RWPE1 (cell line): ENCODE data around the gene RAPGEF2.
"Not testable (repeated sequence)": the region's sequence is repeated elsewhere in the genome, so short reads cannot be mapped to it uniquely, and the experiment has no call there.

Experiments
- CTCF ChIA-PET: fragments of 350-600 bp; sonication (Branson Sonifier 250); formaldehyde crosslinking; extraction: SDS; loops from one replicate; lab custom pipeline; 2021; lab: Yijun Ruan, JAX
- POLR2A ChIA-PET: fragments of 400-600 bp; formaldehyde crosslinking; extraction: SDS; loops from one replicate; lab custom pipeline; 2020; ENCODE audit warnings: antibody characterized with exemption; ENCODE audit not compliant: low non-redundant PET; lab: Yijun Ruan, JAX
- DNase-seq: peaks from one replicate; pipeline ENCODE4 v3.0.0; 2012; ENCODE audit warnings: low spot score
- H3K27ac ChIP-seq: fragments of 450-650 bp; 2 replicates; pipeline ENCODE4 v1.5.1; 2017
- CTCF ChIP-seq: fragments of 450-650 bp; conservative IDR thresholded peaks from 2 replicates; pipeline ENCODE4 v1.5.1; 2017; ENCODE audit warnings: low read depth, mild to moderate bottlenecking

RAPGEF2 gene

GRCh38 chr4:159374749-159375530 lies 272.1 kb downstream of the RAPGEF2 start:
- ChIA-PET CTCF (interaction anchor here (0.6 kb wide), 2 partner anchors 19 to 33 kb away, joined by 3 read pairs; no protein-coding TSS in a partner anchor), POLR2A (no interaction called here)
- no peak for DNase-seq
- H3K27ac ChIP-seq = no peak overlapping the region
- no peak for TF ChIP-seq CTCF

- ChIA-PET POLR2A (no interaction called here), CTCF (interaction anchor here (0.5 kb wide), 1 partner anchor 597 kb away, joined by 3 read pairs; no protein-coding TSS in a partner anchor)
- no peak for DNase-seq
- no peak overlapping the region for H3K27ac ChIP-seq
- TF ChIP-seq CTCF = no peak
Measured at GRCh38 chr4:159376289-159376688, 273.4 kb downstream of the RAPGEF2 start.

DNA sequence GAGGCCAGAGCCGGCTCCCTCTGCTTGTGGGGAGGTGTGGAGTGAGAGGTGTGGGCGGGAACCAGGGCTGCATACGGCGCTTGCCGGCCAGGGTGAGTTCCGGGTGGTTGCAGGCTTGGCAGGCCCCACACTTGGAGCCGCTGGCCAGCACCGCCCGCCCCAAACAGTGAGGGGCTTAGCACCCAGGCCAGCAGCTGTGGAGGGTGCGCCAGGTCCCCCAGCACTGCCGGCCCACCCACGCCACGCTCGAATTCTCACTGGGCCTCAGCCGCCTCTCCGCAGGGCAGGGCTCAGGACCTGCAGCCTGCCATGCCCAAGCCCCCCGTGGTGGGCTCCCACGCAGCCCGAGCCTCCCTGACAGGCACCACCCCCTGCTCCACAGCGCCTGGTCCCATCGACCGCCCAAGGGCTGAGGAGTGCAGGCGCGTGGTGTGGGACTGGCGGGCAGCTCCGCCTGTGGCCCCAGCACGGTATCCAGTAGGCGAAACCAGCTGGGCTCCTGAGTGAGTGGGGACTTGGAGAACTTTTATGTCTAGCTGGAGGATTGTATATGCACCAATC lies 275.3 kb downstream of the RAPGEF2 start:
- ChIA-PET CTCF (no interaction called here), POLR2A (no interaction called here)
- no peak for DNase-seq
- no peak for TF ChIP-seq CTCF
- H3K27ac ChIP-seq = no peak overlapping the region

- CTCF ChIA-PET = interaction anchor here (0.6 kb wide), 1 partner anchor 44 kb away, joined by 3 read pairs; no protein-coding TSS in a partner anchor
- DNase-seq, POLR2A ChIA-PET, H3K27ac ChIP-seq: not testable (repeated sequence)
Measured at GRCh38 chr4:159379064-159379463, 276.2 kb downstream of the RAPGEF2 start.

- no peak for TF ChIP-seq CTCF
- DNase-seq = no peak
- ChIA-PET POLR2A (no interaction called here), CTCF (no interaction called here)
- H3K27ac ChIP-seq = no peak overlapping the region
Measured at GRCh38 chr4:159379836-159380235, 277.0 kb downstream of the RAPGEF2 start.

DNA sequence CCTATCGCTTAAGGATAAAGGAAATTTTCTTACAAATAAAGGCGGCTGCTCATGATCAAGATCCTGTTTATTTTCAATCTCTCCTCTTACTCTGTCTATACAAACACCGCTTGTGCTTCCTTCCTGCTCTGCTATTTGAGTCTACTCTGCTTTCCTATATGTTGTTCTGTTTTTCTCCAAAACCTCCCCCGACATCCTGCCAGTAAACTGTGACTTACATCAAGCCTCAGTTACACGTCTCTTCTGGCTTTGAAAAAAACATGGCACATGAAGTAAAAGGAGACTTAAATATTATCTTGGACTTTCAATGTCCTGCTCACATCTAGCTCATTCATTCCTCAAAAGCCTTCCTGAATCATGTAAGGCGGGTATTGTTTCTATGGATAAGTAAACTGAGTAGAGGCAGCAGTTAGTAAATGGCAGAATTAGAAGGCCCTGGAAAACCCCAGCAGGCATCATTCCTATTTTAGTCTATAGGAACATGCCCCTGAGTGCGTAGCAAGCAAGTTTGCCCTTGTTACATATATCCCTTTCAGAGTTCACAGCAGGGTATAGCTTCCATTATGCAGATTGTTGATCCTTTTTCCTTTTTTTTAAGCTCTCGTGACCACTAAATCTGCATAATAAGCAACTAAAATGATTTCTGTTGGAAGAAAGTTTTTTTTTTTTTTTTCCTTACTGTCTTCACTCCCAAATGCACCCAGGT lies 280.1 kb downstream of the RAPGEF2 start:
- DNase-seq = no peak
- ChIA-PET CTCF (interaction anchor here (0.6 kb wide), 1 partner anchor 10 kb away, joined by 3 read pairs; no protein-coding TSS in a partner anchor), POLR2A (no interaction called here)
- TF ChIP-seq CTCF = no peak
- H3K27ac ChIP-seq = no peak overlapping the region
